ENCODE measurements around the gene SPSB4. TPM values are rescaled to one million over a fixed set of nuclear protein-coding genes. Genes with fewer than 3 reads are reported as not detected.

SPSB4 gene
- total and polyA plus RNA-seq, 10 of the 15 experiments (the other 5 are each of a cell fraction or from before 2014, with no cell fraction given), result not detected

GRCh38 chr3:141074529-141074928 lies 23.4 kb downstream of the SPSB4 start:
- H3K4me3 ChIP-seq, result no peak overlapping the region
- ChIA-PET CTCF (interaction anchor here (0.9 kb wide), 1 partner anchor 76 kb away, joined by 3 read pairs; no protein-coding TSS in a partner anchor), RAD21 (ENCODE audit: unreplicated experiment) (no interaction called here), POLR2A (no interaction called here), SMC1A (ENCODE audit: uncharacterized antibody, unreplicated experiment) (no interaction called here)
- H4K20me1 ChIP-seq (ENCODE audit: control insufficient read depth, insufficient read depth), result no peaks in the 10 kb centered on the region; the same call in 1 of the 2 replicates
- H3K9me3 ChIP-seq (replicated peaks; ENCODE audit: control insufficient read depth, insufficient read depth, low read length), result no peaks in the 10 kb centered on the region
- ATAC-seq (no peak), FAIRE-seq (no peak), DNase-seq (ENCODE audit: low read depth, low spot score) (no peak)
- in situ Hi-C loops (cut with MboI) (no loop called here), intact Hi-C loops (cut with micrococcal nuclease; ENCODE audit: unreplicated experiment) (no loop called here)
- H3K27me3 ChIP-seq (replicated peaks in 1 of 2; ENCODE audit: control insufficient read depth in 2 of 2, insufficient read depth in 2 of 2, low read length in 1 of 2), result peaks cover 0 to 5% of the 10 kb centered on the region in 2 experiments; a peak in 2 of 4 replicates
- H3K9ac ChIP-seq (ENCODE audit: control insufficient read depth, insufficient read depth, low read length), result no peak overlapping the region
- H3K4me1 ChIP-seq (ENCODE audit: control insufficient read depth, insufficient read depth, low read length), result no peaks in the 10 kb centered on the region
- no peaks in the 10 kb centered on the region for H3K79me2 ChIP-seq (ENCODE audit: control insufficient read depth, insufficient read depth, low read length)
- WGBS (ENCODE audit: insufficient coverage, insufficient replicate concordance, low lambda C conversion rate, missing lambda C conversion rate), result 63% methylated on average over 9 of the region's 9 CpGs
- H2AFZ ChIP-seq (ENCODE audit: control insufficient read depth, low read depth, low read length), result no peak overlapping the region
- H3K36me3 ChIP-seq (ENCODE audit: control insufficient read depth in 2 of 2, insufficient read depth in 2 of 2, low read length in 1 of 2), result no peaks in the 10 kb centered on the region
- BruUV-seq (replicated peaks), result no TSS peak
- no peak overlapping the region for H3K27ac ChIP-seq (ENCODE audit: control insufficient read depth, insufficient read depth)
- H3K4me2 ChIP-seq (ENCODE audit: control insufficient read depth, insufficient read depth), result no peak overlapping the region
- no peak for TF ChIP-seq SUPT20H (IDR thresholded peaks at IDR 0.05; ENCODE audit: borderline replicate concordance, control insufficient read depth, low read depth, low read length)
- TF ChIP-seq SMAD1 (IDR thresholded peaks at IDR 0.05; ENCODE audit: low read depth, partially characterized antibody), result no peak
- no peak for TF ChIP-seq YY1 (IDR thresholded peaks at IDR 0.05; ENCODE audit: low read depth, low read length)
- TF ChIP-seq SIN3A (IDR thresholded peaks at IDR 0.05; ENCODE audit: low read depth, low read length), result no peak
- TF ChIP-seq CBFB (IDR thresholded peaks at IDR 0.05; ENCODE audit: low read depth), result no peak
- TF ChIP-seq TAF1 (IDR thresholded peaks at IDR 0.05; ENCODE audit: borderline replicate concordance, low read depth, low read length), result no peak
- no peak for TF ChIP-seq NR2F1 (conservative IDR thresholded peaks at IDR 0.05)
- TF ChIP-seq IKZF1 (conservative IDR thresholded peaks at IDR 0.05), result no peak
- no peak for TF ChIP-seq NR2C1 (IDR thresholded peaks at IDR 0.05)
- no peak for TF ChIP-seq TCF7 (IDR thresholded peaks at IDR 0.05; ENCODE audit: borderline replicate concordance)
- TF ChIP-seq LARP7 (IDR thresholded peaks at IDR 0.05), result no peak
- no peak for TF ChIP-seq POLR2AphosphoS5 (IDR thresholded peaks at IDR 0.05; ENCODE audit: low read length)
- no peak for TF ChIP-seq ZNF687 (IDR thresholded peaks at IDR 0.05)
- TF ChIP-seq ZSCAN29 (IDR thresholded peaks at IDR 0.05), result no peak
- no peak for TF ChIP-seq BHLHE40 (IDR thresholded peaks at IDR 0.05; ENCODE audit: borderline replicate concordance in 1 of 2, low read depth in 2 of 2, low read length in 1 of 2)
- no peak for TF ChIP-seq GATAD2B (conservative IDR thresholded peaks at IDR 0.05; ENCODE audit: low read depth)
- no peak for TF ChIP-seq PBX3 (IDR thresholded peaks at IDR 0.05; ENCODE audit: insufficient replicate concordance, low read depth, low read length)
- TF ChIP-seq ATF7 (IDR thresholded peaks at IDR 0.05; ENCODE audit: low read depth), result no peak
- no peak for TF ChIP-seq CBX5 (IDR thresholded peaks at IDR 0.05; ENCODE audit: low read depth)

All from GM12878 (cell line).